ENCODE results near the gene ZBTB7C. TPM values are rescaled to one million over a fixed set of nuclear protein-coding genes. Genes with fewer than 3 reads are reported as not detected.

The ZBTB7C gene
- total and polyA plus RNA-seq, 2 of the 8 experiments (the other 6 are each of a cell fraction or from before 2014, with no cell fraction given), result 0.15 to 0.45 TPM

DNA sequence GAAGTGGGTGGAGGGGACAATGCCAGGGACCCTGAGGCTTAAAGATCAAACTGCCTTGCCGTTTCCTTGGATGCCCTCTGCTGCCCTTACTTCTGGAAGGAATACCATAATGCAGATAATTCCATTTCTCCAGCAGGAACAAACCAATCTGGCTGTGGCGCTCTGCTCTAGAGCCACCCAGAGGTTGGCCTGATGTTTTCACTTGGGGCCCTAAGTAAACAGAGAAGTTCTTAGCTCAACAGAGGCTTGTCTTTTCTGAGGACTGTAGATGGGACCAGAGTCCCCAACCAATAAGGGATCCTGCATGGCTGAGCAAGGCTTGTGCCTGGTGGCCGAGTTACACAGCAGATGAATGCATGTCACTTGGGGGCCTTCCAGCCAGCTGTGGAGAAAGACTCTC lies 230.2 kb downstream of the ZBTB7C start:
- Histone ChIP-seq H2BK20ac (ENCODE audit: low read length) (no peak overlapping the region), H2AFZ (ENCODE audit: low read length) (no peak overlapping the region), H3K4me3 (ENCODE audit: extremely low read depth in 1 of 4, insufficient read depth in 2 of 4, low read depth in 3 of 4, low read length in 4 of 4) (no peak overlapping the region), H2BK12ac (ENCODE audit: low read depth, low read length) (no peak overlapping the region), H3K36me3 (ENCODE audit: control insufficient read depth in 2 of 4, insufficient read depth in 4 of 4, low read length in 3 of 4) (no peaks in the 10 kb centered on the region), H4K91ac (replicated peaks; ENCODE audit: insufficient read length, low read length) (no peak overlapping the region), H3K14ac (ENCODE audit: insufficient read length) (no peak overlapping the region), H4K5ac (ENCODE audit: insufficient read length, low read depth, low read length) (no peak overlapping the region), H3K4ac (replicated peaks; ENCODE audit: insufficient read length, low read depth, low read length) (no peak overlapping the region), H3K9me3 (ENCODE audit: insufficient read depth in 2 of 2, low read depth in 1 of 2, low read length in 1 of 2) (no peaks in the 10 kb centered on the region), H3K23ac (ENCODE audit: insufficient read length) (no peak overlapping the region), H4K8ac (ENCODE audit: extremely low read depth, insufficient read depth, low read length) (no peak overlapping the region), H3K23me2 (ENCODE audit: low read depth, low read length) (no peaks in the 10 kb centered on the region; the same call in 1 of the 2 replicates), H3K18ac (ENCODE audit: extremely low read depth, low read length) (no peak overlapping the region), H3K79me2 (ENCODE audit: control insufficient read depth in 1 of 2, insufficient read depth in 2 of 2, low read length in 2 of 2) (no peaks in the 10 kb centered on the region), H2BK120ac (replicated peaks; ENCODE audit: low read depth, low read length) (no peak overlapping the region), H4K20me1 (replicated peaks in 1 of 2; ENCODE audit: control insufficient read depth in 1 of 2, insufficient read depth in 2 of 2, low read length in 2 of 2) (no peaks in the 10 kb centered on the region), H3K79me1 (ENCODE audit: low read depth, low read length) (no peaks in the 10 kb centered on the region), H2AK5ac (ENCODE audit: low read depth, low read length) (no peak overlapping the region), H2BK15ac (ENCODE audit: low read length) (no peak overlapping the region), H3K56ac (replicated peaks; ENCODE audit: insufficient read length, low read depth, low read length) (no peak overlapping the region), H3K27ac (ENCODE audit: low read depth, low read length) (no peak overlapping the region), H2BK5ac (ENCODE audit: low read depth, low read length) (no peak overlapping the region), H3K9ac (replicated peaks in 1 of 4; ENCODE audit: extremely low read depth in 1 of 4, low read depth in 3 of 4, low read length in 3 of 4) (no peak overlapping the region), H3K4me1 (replicated peaks in 1 of 4; ENCODE audit: control insufficient read depth in 3 of 4, insufficient read depth in 4 of 4, low read length in 3 of 4) (peaks cover 0 to 11% (median 4%) of the 10 kb centered on the region in 4 experiments; a peak in 3 of 7 replicates), H3K4me2 (ENCODE audit: insufficient read depth in 1 of 2, low read depth in 2 of 2, low read length in 2 of 2) (no peak overlapping the region), H3K27me3 (replicated peaks in 1 of 4; ENCODE audit: control insufficient read depth in 3 of 4, extremely low read depth in 1 of 4, insufficient read depth in 3 of 4, low read length in 3 of 4) (no peaks in the 10 kb centered on the region)
- ChIA-PET CTCF (ENCODE audit: partially characterized antibody) (interaction anchor here (0.6 kb wide), 1 partner anchor 18 kb away, joined by 4 read pairs; no protein-coding TSS in a partner anchor), POLR2A (ENCODE audit: partially characterized antibody) (no interaction called here)
- WGBS, 2 experiments (ENCODE audit: extremely low coverage in 1 of 2, insufficient coverage in 1 of 2, insufficient read length in 1 of 2, insufficient replicate concordance in 2 of 2, low coverage in 1 of 2, low lambda C conversion rate in 2 of 2, missing lambda C conversion rate in 1 of 2), result 89% methylated on average over 3 of the region's 3 CpGs; no CpG with 5 or more reads in 1 of the 2 experiments
- FAIRE-seq, result no peak
- DNase-seq (ENCODE audit: low read depth in 1 of 2, low spot score in 2 of 2), result no peak
- TF ChIP-seq HDAC6 (IDR thresholded peaks at IDR 0.05; ENCODE audit: low read depth, low read length), result no peak
- no peak for TF ChIP-seq HDAC2 (IDR thresholded peaks at IDR 0.05; ENCODE audit: borderline replicate concordance in 1 of 2, low read depth in 2 of 2, low read length in 2 of 2)
- no peak for TF ChIP-seq JUN (IDR thresholded peaks at IDR 0.05; ENCODE audit: low read depth, low read length)
- TF ChIP-seq EP300 (IDR thresholded peaks at IDR 0.05; ENCODE audit: borderline replicate concordance in 1 of 2, low read depth in 2 of 2, low read length in 2 of 2), result no peak
- no peak for TF ChIP-seq SIN3A (conservative IDR thresholded peaks at IDR 0.05 in 1 of 2, IDR thresholded peaks at IDR 0.05 in 1 of 2; ENCODE audit: low read depth in 1 of 2, low read length in 2 of 2)
- no peak for TF ChIP-seq GABPA (IDR thresholded peaks at IDR 0.05; ENCODE audit: borderline replicate concordance, insufficient read depth, low read length)
- no peak for TF ChIP-seq ZNF274 (IDR thresholded peaks at IDR 0.05; ENCODE audit: borderline replicate concordance, extremely low read depth, low read length)
- TF ChIP-seq MAFK (IDR thresholded peaks at IDR 0.05; ENCODE audit: low read depth, low read length), result no peak
- no peak for TF ChIP-seq RFX5 (IDR thresholded peaks at IDR 0.05; ENCODE audit: borderline replicate concordance, low read depth, low read length)
- TF ChIP-seq TAF1 (IDR thresholded peaks at IDR 0.05; ENCODE audit: low read depth, low read length), result no peak
- TF ChIP-seq RXRA (IDR thresholded peaks at IDR 0.05; ENCODE audit: insufficient read depth, low read depth, low read length), result no peak
- TF ChIP-seq KDM5A (IDR thresholded peaks at IDR 0.05; ENCODE audit: low read length), result no peak
- TF ChIP-seq POU5F1 (IDR thresholded peaks at IDR 0.05; ENCODE audit: low read depth, low read length), result no peak
- no peak for TF ChIP-seq SRF (IDR thresholded peaks at IDR 0.05; ENCODE audit: low read depth, low read length)
